AG04449 (cell line): ENCODE results near the gene ZNF516.
A peak's percentile ranks its signal among the peaks of the same experiment; 100 is the strongest.

Experiments
- CTCF ChIA-PET: fragments of 350-600 bp; formaldehyde crosslinking; extraction: SDS; loops from one replicate; lab custom pipeline; 2021; ENCODE audit warnings: antibody characterized with exemption; lab: Yijun Ruan, JAX
- POLR2A ChIA-PET: fragments of 400-600, 350-600 bp; formaldehyde crosslinking; extraction: SDS; loops from one replicate; lab custom pipeline; 2020; ENCODE audit warnings: antibody characterized with exemption, inconsistent platforms; lab: Yijun Ruan, JAX
- DNase-seq: peaks from one replicate; pipeline ENCODE4 v3.0.0-alpha.2; 2010; ENCODE audit warnings: low read depth, low spot score
- H3K4me3 ChIP-seq: 2 replicates; pipeline ENCODE4 v1.5.1; 2011; ENCODE audit warnings: low read depth, mild to moderate bottlenecking, control low read depth, low read length
- TF ChIP-seq, protein P1 (sequence below): IDR thresholded peaks from one replicate; pipeline ENCODE4 v1.5.1; 2011; ENCODE audit warnings: mild to moderate bottlenecking, moderate library complexity, low read length, control low read depth, inconsistent platforms; ENCODE audit not compliant: insufficient read depth; ENCODE audit errors: missing control alignments

Gene ZNF516

DNA sequence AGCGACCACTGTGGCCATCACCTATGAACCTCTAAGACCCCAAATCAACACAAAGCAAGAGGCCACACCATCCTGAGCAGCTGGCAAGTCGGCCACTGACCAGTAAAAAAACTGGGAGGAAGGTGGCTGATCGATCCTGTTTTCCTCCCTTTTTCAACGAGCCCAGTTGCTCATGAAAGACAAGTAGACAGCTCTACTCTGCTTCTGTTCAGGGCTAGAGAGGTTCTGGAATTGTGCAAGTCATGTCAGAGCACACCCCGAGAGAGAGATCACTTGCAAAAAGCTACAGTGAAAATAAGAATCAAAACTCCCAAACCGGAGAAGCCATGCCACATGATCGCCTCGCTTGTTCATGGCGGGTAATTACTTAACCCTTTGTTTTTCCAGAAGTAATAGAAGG lies 34.6 kb downstream of the ZNF516 start:
- no peak overlapping the region for H3K4me3 ChIP-seq
- POLR2A ChIA-PET = interaction anchor here (0.5 to 1.0 kb wide), 2 partner anchors 11 to 13 kb away, joined by 3 read pairs; no protein-coding TSS in a partner anchor
- DNase-seq = no peak
- TF ChIP-seq, protein P1, sequence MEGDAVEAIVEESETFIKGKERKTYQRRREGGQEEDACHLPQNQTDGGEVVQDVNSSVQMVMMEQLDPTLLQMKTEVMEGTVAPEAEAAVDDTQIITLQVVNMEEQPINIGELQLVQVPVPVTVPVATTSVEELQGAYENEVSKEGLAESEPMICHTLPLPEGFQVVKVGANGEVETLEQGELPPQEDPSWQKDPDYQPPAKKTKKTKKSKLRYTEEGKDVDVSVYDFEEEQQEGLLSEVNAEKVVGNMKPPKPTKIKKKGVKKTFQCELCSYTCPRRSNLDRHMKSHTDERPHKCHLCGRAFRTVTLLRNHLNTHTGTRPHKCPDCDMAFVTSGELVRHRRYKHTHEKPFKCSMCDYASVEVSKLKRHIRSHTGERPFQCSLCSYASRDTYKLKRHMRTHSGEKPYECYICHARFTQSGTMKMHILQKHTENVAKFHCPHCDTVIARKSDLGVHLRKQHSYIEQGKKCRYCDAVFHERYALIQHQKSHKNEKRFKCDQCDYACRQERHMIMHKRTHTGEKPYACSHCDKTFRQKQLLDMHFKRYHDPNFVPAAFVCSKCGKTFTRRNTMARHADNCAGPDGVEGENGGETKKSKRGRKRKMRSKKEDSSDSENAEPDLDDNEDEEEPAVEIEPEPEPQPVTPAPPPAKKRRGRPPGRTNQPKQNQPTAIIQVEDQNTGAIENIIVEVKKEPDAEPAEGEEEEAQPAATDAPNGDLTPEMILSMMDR = no peak
- CTCF ChIA-PET = interaction anchor here (0.9 to 1.2 kb wide), 3 partner anchors 11 to 61 kb away, joined by 3 read pairs; no protein-coding TSS in a partner anchor

DNA sequence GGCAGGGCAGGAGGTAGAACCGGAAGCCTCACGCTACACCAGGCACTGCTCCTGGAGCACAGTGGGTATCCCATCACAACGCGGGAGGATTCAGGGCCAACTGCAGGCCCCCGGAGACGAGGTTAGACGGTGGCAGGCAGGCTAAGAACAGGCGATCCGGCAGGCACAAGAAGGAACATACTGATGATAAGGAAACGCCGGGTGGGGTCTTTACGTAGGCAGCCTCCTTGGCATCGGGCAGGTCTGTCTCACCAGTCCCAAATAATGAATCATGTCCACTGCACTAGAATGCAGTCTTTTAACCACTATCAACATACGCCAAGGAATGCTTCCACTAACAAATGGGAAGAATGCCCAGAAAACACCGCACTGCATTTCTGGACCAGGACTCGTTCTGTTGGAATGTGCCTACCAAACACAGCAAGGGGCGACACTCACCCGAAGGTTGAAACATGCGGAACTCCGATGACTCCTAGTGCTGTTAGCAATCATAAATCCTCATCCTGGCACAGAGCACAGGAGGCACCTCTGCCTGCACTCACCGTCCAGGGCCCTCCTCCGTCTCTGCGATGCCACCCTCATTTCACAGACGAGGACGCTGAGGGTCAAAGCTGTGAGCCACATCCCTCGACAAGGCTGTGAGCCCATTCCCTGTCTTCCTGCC lies 35.2 kb downstream of the ZNF516 start:
- H3K4me3 ChIP-seq = peak overlapping the region; percentile 32
- peak; percentile 99 for DNase-seq
- TF ChIP-seq, protein P1 = peak; percentile 16
- CTCF ChIA-PET = interaction anchor here (0.8 to 0.9 kb wide), 2 partner anchors 61 kb away, joined by 3 read pairs; no protein-coding TSS in a partner anchor
- POLR2A ChIA-PET = interaction anchor here (0.5 to 1.0 kb wide), 2 partner anchors 10 to 14 kb away, joined by 3 read pairs; no protein-coding TSS in a partner anchor

DNA sequence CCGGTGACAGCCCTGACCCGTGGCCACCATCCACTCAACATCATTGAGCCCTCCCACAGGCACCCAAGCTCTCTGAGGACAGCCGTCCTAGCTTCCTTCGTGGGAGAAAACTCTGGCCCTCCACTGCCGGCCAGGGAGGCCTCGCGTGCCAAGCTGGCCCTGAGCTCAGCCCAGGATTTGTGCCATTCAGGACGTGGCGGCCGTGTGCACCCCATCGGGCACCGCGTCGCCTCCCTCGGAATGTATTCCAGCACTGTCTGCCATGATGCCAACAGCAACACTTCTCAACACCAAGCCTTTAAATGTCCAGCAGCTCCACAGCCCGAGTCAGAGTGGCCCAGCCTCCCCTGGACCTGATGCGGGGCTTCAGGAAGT lies 35.7 kb downstream of the ZNF516 start:
- ChIA-PET CTCF (interaction anchor here (0.8 kb wide), 1 partner anchor 60 kb away, joined by 3 read pairs; no protein-coding TSS in a partner anchor), POLR2A (no interaction called here)
- TF ChIP-seq, protein P1 = no peak
- H3K4me3 ChIP-seq = peak overlapping the region; percentile 32; the same call in 1 of the 2 replicates
- DNase-seq = no peak

DNA sequence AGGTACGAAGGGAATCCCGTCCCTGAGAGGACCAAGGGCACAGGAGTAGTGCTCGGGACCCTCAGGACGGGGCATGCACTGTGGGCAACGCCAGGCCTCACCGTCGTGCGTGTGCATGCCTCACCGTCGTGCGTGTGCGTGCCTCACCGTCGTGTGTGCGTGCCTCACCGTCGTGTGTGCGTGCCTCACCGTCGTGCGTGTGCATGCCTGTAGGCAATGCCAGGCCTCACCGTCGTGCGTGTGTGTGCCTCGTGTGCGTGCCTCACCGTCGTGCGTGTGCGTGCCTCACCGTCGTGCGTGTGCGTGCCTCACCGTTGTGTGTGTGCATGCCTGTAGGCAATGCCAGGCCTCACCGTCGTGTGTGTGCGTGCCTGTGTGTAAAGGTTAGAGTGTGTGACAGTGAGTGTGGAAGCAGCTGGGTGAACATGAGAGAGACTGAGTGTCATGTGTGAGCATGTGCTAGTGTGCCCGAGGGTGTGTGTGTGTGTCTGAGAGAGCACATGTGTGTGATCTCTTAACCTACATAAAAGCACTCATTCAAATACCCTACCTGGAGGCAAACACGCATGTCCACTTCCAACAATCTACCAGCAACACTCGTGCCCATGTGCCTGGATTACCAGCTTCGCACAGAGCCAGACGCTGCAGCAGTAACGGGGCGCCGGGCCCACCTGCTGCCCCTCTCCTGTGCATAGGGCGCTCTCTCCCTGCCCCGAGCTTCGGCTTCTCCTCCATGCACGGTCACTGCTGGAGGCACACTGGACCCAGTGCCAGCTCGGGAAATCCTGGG lies 36.3 kb downstream of the ZNF516 start:
- DNase-seq = no peak
- H3K4me3 ChIP-seq = no peak overlapping the region
- POLR2A ChIA-PET = interaction anchor here (0.7 to 1.0 kb wide), 3 partner anchors 34 to 1860 kb away, joined by 3 read pairs; no protein-coding TSS in a partner anchor
- TF ChIP-seq, protein P1 = no peak
- CTCF ChIA-PET = interaction anchor here (0.5 to 1.2 kb wide), 3 partner anchors 14 to 60 kb away, joined by 3 read pairs; no protein-coding TSS in a partner anchor

DNA sequence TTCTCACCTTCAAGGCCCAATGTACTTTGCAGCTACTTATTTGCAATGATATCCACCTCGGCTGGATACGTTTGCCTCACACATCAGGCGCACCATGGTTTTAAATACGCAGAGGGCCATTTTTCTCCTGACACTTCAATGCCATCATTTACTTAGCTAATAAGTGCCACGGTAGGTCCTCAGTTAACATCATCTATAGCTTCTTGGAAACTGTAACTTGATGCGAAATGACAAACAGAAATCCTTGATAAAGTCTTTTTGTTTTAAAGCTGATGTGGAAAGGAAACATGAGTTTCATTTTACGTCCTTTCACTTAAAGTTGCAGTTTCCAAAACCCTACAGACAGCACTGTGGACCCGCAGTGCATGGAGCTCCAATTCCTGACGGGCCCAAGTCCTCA lies 37.1 kb downstream of the ZNF516 start:
- no peak overlapping the region for H3K4me3 ChIP-seq
- ChIA-PET CTCF (interaction anchor here (0.5 to 1.2 kb wide), 3 partner anchors 12 to 32 kb away, joined by 3 read pairs; no protein-coding TSS in a partner anchor), POLR2A (interaction anchor here (0.7 to 1.0 kb wide), 3 partner anchors 35 to 1860 kb away, joined by 3 read pairs; no protein-coding TSS in a partner anchor)
- no peak for DNase-seq
- TF ChIP-seq, protein P1 = no peak

DNA sequence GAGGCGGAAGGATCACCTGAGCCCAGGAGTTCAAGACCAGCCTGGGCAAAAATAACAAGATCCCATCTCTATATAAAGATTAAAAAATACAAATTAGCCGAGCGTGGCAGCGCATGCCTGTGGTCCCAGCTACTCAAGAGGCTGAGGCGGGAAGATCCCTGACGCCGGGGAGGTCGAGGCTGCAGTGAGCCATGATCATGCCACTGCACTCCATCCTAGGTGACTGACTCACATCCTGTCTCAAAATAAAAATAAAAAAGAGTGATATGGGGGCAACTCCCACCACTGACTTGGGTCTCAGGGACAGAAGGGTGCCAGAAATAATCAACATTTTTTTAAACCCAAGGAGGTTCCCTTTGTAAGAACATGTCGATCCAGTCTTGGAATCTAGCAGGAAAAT lies 37.6 kb downstream of the ZNF516 start:
- CTCF ChIA-PET = interaction anchor here (0.6 to 1.2 kb wide), 2 partner anchors 12 to 31 kb away, joined by 3 read pairs; no protein-coding TSS in a partner anchor
- no peak for DNase-seq
- POLR2A ChIA-PET = interaction anchor here (1.0 kb wide), 1 partner anchor 36 kb away, joined by 3 read pairs; no protein-coding TSS in a partner anchor
- H3K4me3 ChIP-seq = no peak overlapping the region
- TF ChIP-seq, protein P1 = no peak
